ENCODE measurements around the gene EIF4G3. TPM values are rescaled to one million over a fixed set of nuclear protein-coding genes. Genes with fewer than 3 reads are reported as not detected.
"Not testable (repeated sequence)": the region's sequence is repeated elsewhere in the genome, so short reads cannot be mapped to it uniquely, and the experiment has no call there.

EIF4G3 gene
- total and polyA plus RNA-seq, 7 donors, result 11.3 to 58.1 (median 39.5) TPM

GRCh38 chr1:20814534-20814871, 362.2 kb downstream of the EIF4G3 start:
- H3K27me3 ChIP-seq (ENCODE audit: insufficient read depth in 3 of 3, low read length in 2 of 3), result no peaks in the 10 kb centered on the region
- no peak for ATAC-seq
- DNase-seq, result no peak
- H3K4me3 ChIP-seq, result no peak overlapping the region
- TF ChIP-seq CTCF (IDR thresholded peaks at IDR 0.05), result no peak
- peaks cover 0 to 40% of the 10 kb centered on the region in 2 donors for H3K36me3 ChIP-seq (ENCODE audit: insufficient read depth in 1 of 2, low read depth in 1 of 2)
- H3K4me1 ChIP-seq, result no peaks in the 10 kb centered on the region
- WGBS, 3 donors, result no CpG with 5 or more reads among the region's 4 CpGs
- intact Hi-C loops (cut with DNase I), result no loop called here
- no peak overlapping the region for H3K27ac ChIP-seq
- no peaks in the 10 kb centered on the region for H3K9me3 ChIP-seq

GRCh38 chr1:20811916-20812315, 364.8 kb downstream of the EIF4G3 start:
- no peaks in the 10 kb centered on the region for H3K27me3 ChIP-seq (ENCODE audit: insufficient read depth in 3 of 3, low read length in 2 of 3)
- no peak for DNase-seq
- no peak for ATAC-seq
- no peaks in the 10 kb centered on the region for H3K4me1 ChIP-seq
- no peaks in the 10 kb centered on the region for H3K9me3 ChIP-seq
- no peak for TF ChIP-seq CTCF (IDR thresholded peaks at IDR 0.05)
- H3K27ac ChIP-seq, result no peak overlapping the region
- 94 to 95% (median 94%) methylated on average over 5 of the region's 5 CpGs for WGBS, 3 donors
- H3K36me3 ChIP-seq (ENCODE audit: insufficient read depth in 1 of 2, low read depth in 1 of 2), result peaks cover 2 to 55% of the 10 kb centered on the region in 2 donors
- intact Hi-C loops (cut with DNase I), result no loop called here
- no peak overlapping the region for H3K4me3 ChIP-seq

- TF ChIP-seq CTCF (IDR thresholded peaks at IDR 0.05), result no peak
- ATAC-seq, result no peak
- Histone ChIP-seq H3K27ac (no peak overlapping the region), H3K4me1 (no peaks in the 10 kb centered on the region), H3K4me3 (no peak overlapping the region), H3K36me3 (ENCODE audit: insufficient read depth in 1 of 2, low read depth in 1 of 2) (no peaks in the 10 kb centered on the region), H3K27me3 (ENCODE audit: insufficient read depth in 3 of 3, low read length in 2 of 3) (no peaks in the 10 kb centered on the region), H3K9me3 (no peaks in the 10 kb centered on the region)
- 97% methylated on average over 4 of the region's 4 CpGs for WGBS, 3 donors
- no peak for DNase-seq
- intact Hi-C loops (cut with DNase I), result no loop called here
Measured at GRCh38 chr1:20793236-20793635, 383.5 kb downstream of the EIF4G3 start.

- no peak for TF ChIP-seq CTCF (IDR thresholded peaks at IDR 0.05)
- H3K4me3 ChIP-seq, result no peak overlapping the region
- no peaks in the 10 kb centered on the region for H3K9me3 ChIP-seq
- DNase-seq (no peak), ATAC-seq (no peak)
- 81 to 84% (median 81%) methylated on average over 2 of the region's 2 CpGs for WGBS, 3 donors
- H3K27ac ChIP-seq, result no peak overlapping the region
- intact Hi-C loops (cut with DNase I), result no loop called here
- no peaks in the 10 kb centered on the region for H3K27me3 ChIP-seq (ENCODE audit: insufficient read depth in 3 of 3, low read length in 2 of 3)
- no peaks in the 10 kb centered on the region for H3K4me1 ChIP-seq
- no peaks in the 10 kb centered on the region for H3K36me3 ChIP-seq (ENCODE audit: insufficient read depth in 1 of 2, low read depth in 1 of 2)
Measured at GRCh38 chr1:20792196-20792595, 384.5 kb downstream of the EIF4G3 start.

- ATAC-seq (no peak), DNase-seq (no peak)
- no peaks in the 10 kb centered on the region for H3K36me3 ChIP-seq (ENCODE audit: insufficient read depth in 1 of 2, low read depth in 1 of 2)
- H3K4me1 ChIP-seq, result no peaks in the 10 kb centered on the region
- no peaks in the 10 kb centered on the region for H3K27me3 ChIP-seq (ENCODE audit: insufficient read depth in 3 of 3, low read length in 2 of 3)
- no peak overlapping the region for H3K4me3 ChIP-seq
- H3K27ac ChIP-seq, result no peak overlapping the region
- no peak for TF ChIP-seq CTCF (IDR thresholded peaks at IDR 0.05)
- intact Hi-C loops (cut with DNase I), result no loop called here
- H3K9me3 ChIP-seq, result no peaks in the 10 kb centered on the region
- 94 to 98% (median 96%) methylated on average over 3 of the region's 3 CpGs for WGBS, 3 donors
Measured at GRCh38 chr1:20790785-20791184, 385.9 kb downstream of the EIF4G3 start.

GRCh38 chr1:20789598-20789997, 387.1 kb downstream of the EIF4G3 start:
- not testable (repeated sequence) for H3K4me3 ChIP-seq; H3K9me3 ChIP-seq; H3K4me1 ChIP-seq; H3K27me3 ChIP-seq (ENCODE audit: insufficient read depth in 3 of 3, low read length in 2 of 3); DNase-seq; H3K36me3 ChIP-seq (ENCODE audit: insufficient read depth in 1 of 2, low read depth in 1 of 2); ATAC-seq; H3K27ac ChIP-seq
- WGBS, 3 donors, result 93 to 97% (median 94%) methylated on average over 9 of the region's 9 CpGs
- intact Hi-C loops (cut with DNase I), result loop anchor here (5.0 to 10.0 kb wide), 2 partner anchors 92 to 205 kb away; no protein-coding TSS in a partner anchor
